AG09319 (cell line): ENCODE measurements around the gene TRIP10.

Source experiments
- DNase-seq: peaks from one replicate; pipeline ENCODE4 v3.0.0-alpha.2; 2010; ENCODE audit warnings: low read depth; ENCODE audit errors: extremely low read depth
- TF ChIP-seq, protein P1 (sequence below): IDR thresholded peaks from 2 replicates; pipeline ENCODE4 v1.5.1; 2011; ENCODE audit warnings: low read depth, mild to moderate bottlenecking, inconsistent platforms, low read length, moderate library complexity

The TRIP10 gene

DNA sequence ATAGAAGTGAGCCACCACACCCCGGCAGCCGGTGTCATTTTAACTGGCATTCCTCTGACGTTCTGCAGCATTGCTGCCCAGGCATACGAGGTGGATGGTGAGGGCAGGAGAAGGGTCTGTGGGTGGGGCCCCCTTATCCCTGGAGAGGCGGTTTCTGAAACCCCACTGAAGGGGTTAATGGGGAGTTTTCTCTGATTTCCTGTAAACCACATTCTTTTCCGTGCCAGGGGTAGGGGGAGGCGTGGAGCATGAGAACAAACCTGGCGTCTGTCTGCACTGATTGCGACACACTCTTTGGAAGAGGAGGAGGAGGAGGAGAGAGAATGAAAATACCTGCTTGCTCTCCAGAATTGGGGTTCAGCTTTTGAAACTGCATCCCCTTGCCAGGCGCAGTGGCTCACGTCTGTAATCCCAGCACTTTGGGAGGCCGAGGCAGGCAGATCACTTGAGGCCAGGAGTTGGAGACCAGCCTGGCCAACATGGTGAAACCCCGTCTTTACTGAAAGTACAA, 16.3 kb upstream of the TRIP10 start:
- no peak for DNase-seq
- TF ChIP-seq, protein P1, sequence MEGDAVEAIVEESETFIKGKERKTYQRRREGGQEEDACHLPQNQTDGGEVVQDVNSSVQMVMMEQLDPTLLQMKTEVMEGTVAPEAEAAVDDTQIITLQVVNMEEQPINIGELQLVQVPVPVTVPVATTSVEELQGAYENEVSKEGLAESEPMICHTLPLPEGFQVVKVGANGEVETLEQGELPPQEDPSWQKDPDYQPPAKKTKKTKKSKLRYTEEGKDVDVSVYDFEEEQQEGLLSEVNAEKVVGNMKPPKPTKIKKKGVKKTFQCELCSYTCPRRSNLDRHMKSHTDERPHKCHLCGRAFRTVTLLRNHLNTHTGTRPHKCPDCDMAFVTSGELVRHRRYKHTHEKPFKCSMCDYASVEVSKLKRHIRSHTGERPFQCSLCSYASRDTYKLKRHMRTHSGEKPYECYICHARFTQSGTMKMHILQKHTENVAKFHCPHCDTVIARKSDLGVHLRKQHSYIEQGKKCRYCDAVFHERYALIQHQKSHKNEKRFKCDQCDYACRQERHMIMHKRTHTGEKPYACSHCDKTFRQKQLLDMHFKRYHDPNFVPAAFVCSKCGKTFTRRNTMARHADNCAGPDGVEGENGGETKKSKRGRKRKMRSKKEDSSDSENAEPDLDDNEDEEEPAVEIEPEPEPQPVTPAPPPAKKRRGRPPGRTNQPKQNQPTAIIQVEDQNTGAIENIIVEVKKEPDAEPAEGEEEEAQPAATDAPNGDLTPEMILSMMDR: no peak

DNA sequence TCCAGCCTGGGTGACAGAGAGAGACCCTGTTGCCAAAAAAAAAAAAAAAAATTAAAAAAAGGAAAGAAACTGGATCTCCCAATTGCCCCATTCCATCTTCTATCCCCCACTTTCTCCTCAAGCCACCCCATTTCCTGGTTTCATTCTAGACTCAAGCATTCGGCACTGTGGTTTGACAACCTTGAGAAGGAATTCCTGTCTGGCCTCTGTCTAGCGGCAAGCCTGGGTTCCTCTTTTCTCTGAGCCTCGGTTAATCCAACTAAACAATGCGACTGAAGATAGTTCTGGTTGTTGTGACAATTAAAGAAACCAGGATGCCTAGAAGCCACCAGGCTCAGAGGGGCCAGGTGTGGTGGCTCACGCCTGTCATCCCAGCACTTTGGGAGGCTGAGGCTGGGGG, 15.7 kb upstream of the TRIP10 start:
- TF ChIP-seq, protein P1: no peak
- no peak for DNase-seq

DNA sequence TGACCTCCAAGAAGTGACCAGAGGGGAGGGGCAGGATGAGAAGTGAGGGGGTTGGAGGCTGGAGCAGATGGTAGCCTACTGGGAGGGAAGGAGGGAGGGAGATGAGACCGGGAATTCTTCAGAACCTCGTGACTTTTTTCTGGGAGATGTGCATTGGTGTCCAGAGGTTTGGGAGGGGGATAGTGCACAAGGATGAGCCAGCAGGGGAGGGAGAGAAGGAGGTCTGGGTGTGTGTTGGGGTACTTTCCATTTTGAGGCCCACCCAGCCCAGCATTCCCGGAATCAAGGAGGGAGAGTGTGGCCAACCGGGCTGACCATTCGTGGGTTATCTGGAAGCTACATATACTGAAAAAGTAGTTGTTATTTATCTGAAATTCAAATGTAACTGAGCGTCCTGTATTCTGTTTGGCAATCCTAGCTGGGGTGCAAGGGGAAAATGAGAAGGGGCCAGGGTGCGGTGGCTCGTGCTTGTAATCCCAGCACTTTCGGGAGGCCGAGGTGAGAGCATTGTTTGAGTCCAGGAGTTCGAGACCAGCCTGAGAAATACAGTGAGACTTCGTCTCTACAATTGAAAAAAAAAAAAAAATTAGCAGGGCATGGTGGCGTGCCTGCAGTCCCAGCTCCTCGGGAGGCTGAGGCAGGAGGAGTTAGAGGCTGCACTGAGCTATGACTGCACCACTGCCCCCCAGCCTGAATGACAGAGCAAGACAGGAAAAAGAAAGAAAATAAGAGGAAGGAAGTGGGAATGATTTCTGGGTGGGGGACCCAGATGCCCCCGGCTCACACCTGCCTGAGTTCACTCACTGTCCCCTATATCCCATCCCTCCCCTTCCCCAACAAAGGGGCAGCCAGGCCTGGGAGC, 14.6 kb upstream of the TRIP10 start:
- TF ChIP-seq, protein P1: no peak
- DNase-seq: no peak

DNA sequence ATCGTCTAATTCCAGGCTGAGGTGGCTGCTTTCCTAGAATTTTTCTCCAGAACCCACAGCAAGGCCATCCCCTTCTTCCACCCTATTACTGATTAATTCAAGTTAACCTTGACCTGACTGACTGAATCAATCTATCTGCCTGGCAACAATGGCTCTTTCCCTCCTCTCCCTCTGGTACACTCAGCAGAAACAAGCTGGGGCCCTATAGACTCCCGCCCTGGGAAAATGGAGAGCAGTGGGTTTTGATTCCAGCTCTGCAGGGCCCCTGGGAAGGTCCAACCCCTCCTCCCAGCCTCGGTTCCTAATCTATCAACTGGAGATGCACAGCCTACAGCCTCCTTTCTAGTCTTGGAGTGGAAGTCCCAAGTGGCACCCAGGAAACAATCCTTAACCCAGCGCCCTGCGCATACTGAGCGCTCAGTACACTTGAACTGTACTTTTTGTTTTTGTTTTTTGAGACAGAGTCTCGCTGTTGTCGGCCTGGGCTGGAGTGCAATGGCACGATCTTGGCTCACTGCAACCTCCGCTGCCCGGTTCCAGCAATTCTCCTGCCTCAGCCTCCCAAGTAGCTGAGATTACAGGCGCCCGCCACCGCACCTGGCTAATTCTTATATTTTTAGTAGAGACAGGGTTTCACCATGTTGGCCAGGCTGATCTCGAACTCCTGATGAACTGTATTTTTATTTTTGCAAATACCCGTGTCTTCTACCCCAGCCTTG, 13.8 kb upstream of the TRIP10 start:
- TF ChIP-seq, protein P1: no peak
- DNase-seq: no peak

DNA sequence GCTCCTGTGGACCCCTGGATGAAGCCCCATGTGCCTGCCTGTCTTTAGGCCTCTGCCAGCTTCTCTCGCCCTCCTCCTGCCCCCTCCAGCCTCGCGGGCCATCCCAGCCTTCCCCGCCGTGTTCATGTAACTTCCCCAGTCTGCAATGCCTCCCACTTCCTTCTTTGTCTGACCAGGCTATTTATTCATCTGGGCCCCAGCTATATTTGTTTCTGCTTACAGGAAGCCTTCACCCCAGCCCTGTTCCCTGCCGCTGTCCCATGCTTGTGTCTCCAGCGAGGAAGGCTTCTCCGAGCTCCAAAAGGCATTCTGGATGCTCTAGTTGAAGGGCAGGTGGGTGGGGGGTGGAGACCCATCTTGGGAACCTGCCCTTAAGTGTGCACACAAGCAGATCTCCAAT, 11.1 kb upstream of the TRIP10 start:
- DNase-seq: no peak
- TF ChIP-seq, protein P1: no peak

DNA sequence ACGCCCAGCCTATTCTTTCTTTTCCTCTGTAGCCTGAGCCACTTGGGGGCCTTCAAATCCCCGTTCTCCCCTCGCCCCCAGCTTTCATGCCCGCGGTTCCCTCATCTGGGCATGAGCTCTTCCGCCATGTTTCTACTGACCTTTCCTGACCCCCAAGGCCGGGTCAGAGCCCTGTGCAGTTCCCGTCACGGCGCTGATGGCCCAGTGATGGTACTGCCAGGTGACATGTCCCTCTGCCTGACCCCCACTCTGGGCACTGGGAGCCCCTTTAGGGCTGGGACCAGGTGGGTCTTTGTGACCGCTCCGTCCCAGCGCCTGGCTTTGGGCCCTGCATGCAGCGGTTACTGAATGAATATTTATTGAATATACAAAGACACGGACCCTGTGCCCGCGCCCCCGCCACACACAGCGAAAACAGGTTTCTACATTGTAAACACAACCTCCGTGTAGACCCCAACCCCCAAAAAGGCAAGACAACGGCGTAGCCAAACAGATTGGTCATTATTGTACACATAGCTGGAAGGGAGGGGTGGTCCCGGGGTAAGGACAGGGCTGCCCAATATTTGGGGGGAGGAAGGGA, 9.8 kb upstream of the TRIP10 start:
- DNase-seq: no peak

More for the DNA sequence above, 9.8 kb upstream of the TRIP10 start:
- TF ChIP-seq, protein P1: no peak
